ENCODE data around the gene CACNA1D.

DNA sequence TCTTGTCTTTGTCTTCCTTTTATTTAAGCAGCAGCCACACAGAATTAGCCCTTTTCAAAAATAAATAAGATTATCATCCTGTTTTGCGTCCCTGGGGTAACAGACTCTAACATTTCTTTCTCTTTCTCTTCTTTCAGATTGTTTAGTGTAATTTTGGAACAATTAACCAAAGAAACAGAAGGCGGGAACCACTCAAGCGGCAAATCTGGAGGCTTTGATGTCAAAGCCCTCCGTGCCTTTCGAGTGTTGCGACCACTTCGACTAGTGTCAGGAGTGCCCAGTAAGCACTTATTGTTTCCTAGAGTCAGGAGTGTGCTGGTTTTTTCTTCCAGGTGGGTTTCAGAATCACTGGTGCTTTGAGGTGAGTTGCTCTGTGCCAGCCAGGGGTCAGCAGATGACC is 165.6 kb downstream of the CACNA1D start:
- TF ChIP-seq CTCF (conservative IDR thresholded peaks at IDR 0.05 in 1 of 2, IDR thresholded peaks at IDR 0.05 in 1 of 2; ENCODE audit: low read depth in 1 of 2, low read length in 2 of 2) (no peak), EZH2 (IDR thresholded peaks at IDR 0.05; ENCODE audit: low read length, missing control alignments) (no peak)
